OCI-LY3 (cell line): Measurements from ENCODE around the gene BAZ1A.

ENCODE experiments used
- H2AFZ ChIP-seq: fragments of 200-600, 300-600 bp; shearing (Covaris generic); 2 replicates; pipeline ENCODE4 v1.6.0; 2014; ENCODE audit warnings: antibody characterized with exemption, low read depth, low read length
- H3K27ac ChIP-seq: fragments of 200-600, 300-600 bp; sonication (generic); 2 replicates; pipeline ENCODE4 v1.5.1; 2014; ENCODE audit warnings: mild to moderate bottlenecking, low read length, moderate library complexity, mixed read lengths
- H3K27me3 ChIP-seq: fragments of 200-600, 300-600 bp; sonication (generic); 2 replicates; pipeline ENCODE4 v1.6.1; 2014; ENCODE audit warnings: low read depth, low read length, mixed read lengths
- H3K36me3 ChIP-seq: fragments of 200-600, 300-600 bp; sonication (generic); replicated peaks from 2 replicates; pipeline ENCODE3; 2014; ENCODE audit warnings: low read depth, low read length, mixed read lengths
- H3K4me1 ChIP-seq: fragments of 300-600, 200-600 bp; sonication (generic); 2 replicates; pipeline ENCODE4 v1.6.1; 2014; ENCODE audit warnings: low read length, mixed read lengths
- H3K4me2 ChIP-seq: fragments of 200-600, 300-600 bp; sonication (generic); 2 replicates; pipeline ENCODE4 v1.6.1; 2014; ENCODE audit warnings: low read length, mixed read lengths
- H3K4me3 ChIP-seq: fragments of 300-600, 200-600 bp; sonication (generic); 2 replicates; pipeline ENCODE4 v1.5.1; 2014; ENCODE audit warnings: antibody characterized with exemption, mild to moderate bottlenecking, low read length, moderate library complexity
- H3K79me2 ChIP-seq: fragments of 300-600, 200-600 bp; shearing (Covaris generic); 2 replicates; pipeline ENCODE4 v1.6.1; 2014; ENCODE audit warnings: mild to moderate bottlenecking, low read length, mixed read lengths
- H3K9ac ChIP-seq: fragments of 300-600, 200-600 bp; shearing (Covaris generic); 2 replicates; pipeline ENCODE4 v1.6.0; 2014; ENCODE audit warnings: mild to moderate bottlenecking, low read length, moderate library complexity
- H3K9me3 ChIP-seq: fragments of 200-600, 300-600 bp; shearing (Covaris generic); 2 replicates; pipeline ENCODE4 v1.6.1; 2014; ENCODE audit warnings: low read length, mixed read lengths; ENCODE audit not compliant: insufficient read depth
- H4K20me1 ChIP-seq: fragments of 200-600, 300-600 bp; sonication (generic); 2 replicates; pipeline ENCODE4 v1.6.1; 2016; ENCODE audit warnings: low read length, mixed read lengths; ENCODE audit not compliant: insufficient read depth
- EZH2phosphoT487 ChIP-seq: fragments of 200-600 bp; shearing (Covaris generic); IDR thresholded peaks from 2 replicates; pipeline ENCODE4 v1.6.1; 2018; ENCODE audit warnings: antibody characterized with exemption, mixed run types, low read depth
- TF ChIP-seq, protein P1 (sequence below): fragments of 200-600, 300-600 bp; sonication (generic); IDR thresholded peaks from 2 replicates; pipeline ENCODE4 v1.5.1; 2014; ENCODE audit warnings: antibody characterized with exemption, low read length, low read depth

Gene BAZ1A

DNA sequence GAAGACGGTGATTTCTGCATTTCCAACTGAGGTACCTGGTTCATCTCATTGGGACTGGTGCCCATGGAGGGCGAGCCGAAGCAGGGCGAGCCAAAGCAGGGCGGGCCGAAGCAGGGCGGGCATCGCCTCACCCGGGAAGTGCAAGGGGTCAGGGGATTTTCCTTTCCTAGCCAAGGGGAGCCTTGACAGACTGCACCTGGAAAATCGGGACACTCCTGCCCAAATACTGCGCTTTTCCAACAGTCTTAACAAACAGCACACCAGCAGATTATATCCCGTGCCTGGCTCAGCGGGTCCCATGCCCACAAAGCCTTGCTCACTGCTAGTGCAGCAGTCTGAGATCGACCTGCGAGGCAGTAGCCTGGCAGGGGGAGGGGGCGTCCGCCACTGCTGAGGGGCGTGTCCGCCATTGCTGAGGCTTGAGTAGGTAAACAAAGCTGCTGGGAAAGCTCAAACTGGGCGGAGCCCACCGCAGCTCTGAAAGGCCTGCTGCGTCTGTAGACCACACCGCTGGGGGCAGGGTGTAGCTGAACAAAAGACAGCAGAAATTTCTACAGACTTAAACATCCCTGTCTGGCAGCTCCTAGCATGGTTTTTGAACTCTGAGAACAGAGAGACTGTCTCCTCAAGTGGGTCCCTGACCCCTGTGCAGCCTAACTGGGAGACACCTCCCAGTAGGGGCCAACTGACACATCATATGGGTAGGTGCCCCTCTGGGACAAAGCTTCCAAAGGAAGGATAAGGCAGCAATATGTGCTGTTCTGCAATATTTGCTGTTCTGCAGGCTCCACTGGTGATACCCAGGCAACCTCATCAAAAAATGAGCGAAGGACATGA, 77.2 kb downstream of the BAZ1A start:
- H3K4me3 ChIP-seq, result no peak overlapping the region

DNA sequence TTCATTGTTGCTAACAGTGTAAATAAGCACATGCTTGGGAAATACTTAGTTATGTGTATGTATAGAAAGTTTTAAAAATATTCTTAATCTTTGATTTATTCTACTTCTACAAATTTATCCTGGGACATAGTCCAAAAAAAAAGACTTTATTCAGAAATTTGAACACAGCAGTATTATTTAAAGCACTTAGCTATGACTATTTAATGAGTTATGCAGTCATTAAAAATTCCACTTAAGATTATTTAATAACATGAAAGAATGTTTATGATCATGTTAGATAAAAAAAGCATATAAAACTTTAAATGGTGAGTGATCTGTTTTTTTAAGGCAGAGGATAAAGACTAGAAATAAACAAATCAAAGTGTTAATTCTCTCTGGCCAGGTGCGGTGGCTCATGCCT, 78.3 kb downstream of the BAZ1A start:
- Histone ChIP-seq H3K9ac (no peak overlapping the region), H3K27ac (no peak overlapping the region), H3K36me3 (peaks cover 44% of the 10 kb centered on the region), H3K27me3 (no peaks in the 10 kb centered on the region), H3K79me2 (no peaks in the 10 kb centered on the region), H3K4me1 (no peaks in the 10 kb centered on the region), H3K4me2 (no peak overlapping the region), H3K4me3 (no peak overlapping the region), H4K20me1 (no peaks in the 10 kb centered on the region), H3K9me3 (no peaks in the 10 kb centered on the region), H2AFZ (no peak overlapping the region)
- TF ChIP-seq EZH2phosphoT487, result no peak
- TF ChIP-seq, protein P1, sequence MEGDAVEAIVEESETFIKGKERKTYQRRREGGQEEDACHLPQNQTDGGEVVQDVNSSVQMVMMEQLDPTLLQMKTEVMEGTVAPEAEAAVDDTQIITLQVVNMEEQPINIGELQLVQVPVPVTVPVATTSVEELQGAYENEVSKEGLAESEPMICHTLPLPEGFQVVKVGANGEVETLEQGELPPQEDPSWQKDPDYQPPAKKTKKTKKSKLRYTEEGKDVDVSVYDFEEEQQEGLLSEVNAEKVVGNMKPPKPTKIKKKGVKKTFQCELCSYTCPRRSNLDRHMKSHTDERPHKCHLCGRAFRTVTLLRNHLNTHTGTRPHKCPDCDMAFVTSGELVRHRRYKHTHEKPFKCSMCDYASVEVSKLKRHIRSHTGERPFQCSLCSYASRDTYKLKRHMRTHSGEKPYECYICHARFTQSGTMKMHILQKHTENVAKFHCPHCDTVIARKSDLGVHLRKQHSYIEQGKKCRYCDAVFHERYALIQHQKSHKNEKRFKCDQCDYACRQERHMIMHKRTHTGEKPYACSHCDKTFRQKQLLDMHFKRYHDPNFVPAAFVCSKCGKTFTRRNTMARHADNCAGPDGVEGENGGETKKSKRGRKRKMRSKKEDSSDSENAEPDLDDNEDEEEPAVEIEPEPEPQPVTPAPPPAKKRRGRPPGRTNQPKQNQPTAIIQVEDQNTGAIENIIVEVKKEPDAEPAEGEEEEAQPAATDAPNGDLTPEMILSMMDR, result no peak

More for the DNA sequence above, 77.2 kb downstream of the BAZ1A start:
- Histone ChIP-seq H3K4me2 (no peak overlapping the region), H3K9me3 (no peaks in the 10 kb centered on the region), H3K9ac (no peak overlapping the region), H3K4me1 (no peaks in the 10 kb centered on the region), H3K27ac (no peak overlapping the region), H4K20me1 (no peaks in the 10 kb centered on the region), H3K36me3 (peaks cover 44% of the 10 kb centered on the region), H2AFZ (no peak overlapping the region), H3K79me2 (no peaks in the 10 kb centered on the region), H3K27me3 (no peaks in the 10 kb centered on the region)
- TF ChIP-seq, protein P1, result no peak
- TF ChIP-seq EZH2phosphoT487, result no peak

DNA sequence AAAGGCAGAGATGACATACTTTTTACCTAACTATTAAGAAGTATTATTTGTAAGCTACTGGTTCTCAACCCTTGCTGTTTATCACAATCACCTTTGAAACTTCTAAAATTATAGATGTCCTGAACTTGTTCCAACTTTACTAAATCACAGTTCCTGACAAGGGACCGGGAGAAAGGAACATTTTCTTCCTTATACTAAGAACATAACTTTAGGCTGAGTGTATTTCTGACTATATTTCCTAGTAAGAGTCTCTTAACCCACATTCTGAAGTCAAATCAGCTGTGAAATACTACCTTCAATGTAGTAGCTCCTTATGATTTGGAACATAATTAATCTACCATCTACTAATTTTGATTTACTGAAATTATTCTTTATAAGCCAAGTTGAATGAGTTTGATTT, 80.2 kb downstream of the BAZ1A start:
- H3K9me3 ChIP-seq, result no peaks in the 10 kb centered on the region
- TF ChIP-seq, protein P1, result no peak
- no peak for TF ChIP-seq EZH2phosphoT487
- H3K27ac ChIP-seq, result no peak overlapping the region
- no peak overlapping the region for H2AFZ ChIP-seq
- no peak overlapping the region for H3K4me2 ChIP-seq
- H3K9ac ChIP-seq, result no peak overlapping the region
- H3K36me3 ChIP-seq, result peaks cover 38% of the 10 kb centered on the region
- no peaks in the 10 kb centered on the region for H3K4me1 ChIP-seq
- H3K79me2 ChIP-seq, result no peaks in the 10 kb centered on the region
- no peak overlapping the region for H3K4me3 ChIP-seq
- H3K27me3 ChIP-seq, result no peaks in the 10 kb centered on the region
- H4K20me1 ChIP-seq, result no peaks in the 10 kb centered on the region

DNA sequence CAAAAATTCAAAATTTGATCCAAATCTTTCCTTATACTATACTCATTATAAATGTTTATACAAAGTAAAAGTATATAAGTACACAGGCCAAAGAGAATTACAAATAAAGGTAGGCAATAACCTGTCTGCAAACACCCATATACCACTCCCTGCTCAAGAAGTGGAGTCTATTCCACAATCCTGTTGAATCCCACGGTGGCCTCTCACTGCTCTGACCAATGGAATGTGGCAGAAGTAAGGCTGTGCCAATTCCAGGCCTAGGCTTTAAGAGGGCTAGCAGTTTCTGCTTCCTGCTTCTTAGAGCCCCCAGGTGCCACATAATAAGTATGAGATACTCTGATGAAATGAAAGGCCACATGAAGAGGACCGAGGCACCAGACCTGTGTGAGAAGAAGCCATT, 80.9 kb downstream of the BAZ1A start:
- Histone ChIP-seq H2AFZ (no peak overlapping the region), H3K9ac (no peak overlapping the region), H3K27ac (no peak overlapping the region), H3K4me2 (no peak overlapping the region), H3K79me2 (no peaks in the 10 kb centered on the region), H3K9me3 (no peaks in the 10 kb centered on the region), H4K20me1 (no peaks in the 10 kb centered on the region), H3K4me3 (no peak overlapping the region), H3K36me3 (peaks cover 37% of the 10 kb centered on the region), H3K27me3 (no peaks in the 10 kb centered on the region), H3K4me1 (no peaks in the 10 kb centered on the region)
- no peak for TF ChIP-seq EZH2phosphoT487
- TF ChIP-seq, protein P1, result no peak
